ENCODE measurements around the gene PLEKHA7.

PLEKHA7 gene

GRCh38 chr11:16814410-16815046, 199.7 kb downstream of the PLEKHA7 start:
- in situ Hi-C loops (cut with MboI; ENCODE audit: low pct_unique_long_range_greater_than_20kb, low sequenced_read_pairs, unreplicated experiment): loop anchor here (10.0 kb wide), 1 partner anchor 250 kb away; no protein-coding TSS in a partner anchor
- DNase-seq (ENCODE audit: low spot score): no peak
- no peak for TF ChIP-seq CTCF (IDR thresholded peaks at IDR 0.05; ENCODE audit: extremely low read depth, insufficient read depth, missing control alignments)

- in situ Hi-C loops (cut with MboI; ENCODE audit: low pct_unique_long_range_greater_than_20kb, low sequenced_read_pairs, unreplicated experiment): loop anchor here (10.0 kb wide), 1 partner anchor 252 kb away; no protein-coding TSS in a partner anchor
Observed at GRCh38 chr11:16813126-16813525, 201.1 kb downstream of the PLEKHA7 start.

GRCh38 chr11:16812274-16812673, 201.9 kb downstream of the PLEKHA7 start:
- in situ Hi-C loops (cut with MboI; ENCODE audit: low pct_unique_long_range_greater_than_20kb, low sequenced_read_pairs, unreplicated experiment): loop anchor here (10.0 kb wide), 1 partner anchor 253 kb away; no protein-coding TSS in a partner anchor
- DNase-seq (ENCODE audit: low spot score): no peak
- no peak for TF ChIP-seq CTCF (IDR thresholded peaks at IDR 0.05; ENCODE audit: extremely low read depth, insufficient read depth, missing control alignments)

More at GRCh38 chr11:16813126-16813525, 201.1 kb downstream of the PLEKHA7 start:
- no peak for DNase-seq (ENCODE audit: low spot score)
- TF ChIP-seq CTCF (IDR thresholded peaks at IDR 0.05; ENCODE audit: extremely low read depth, insufficient read depth, missing control alignments): no peak

- no peak for DNase-seq (ENCODE audit: low spot score)
- in situ Hi-C loops (cut with MboI; ENCODE audit: low pct_unique_long_range_greater_than_20kb, low sequenced_read_pairs, unreplicated experiment): loop anchor here (10.0 kb wide), 1 partner anchor 253 kb away; no protein-coding TSS in a partner anchor
- TF ChIP-seq CTCF (IDR thresholded peaks at IDR 0.05; ENCODE audit: extremely low read depth, insufficient read depth, missing control alignments): no peak
Observed at GRCh38 chr11:16811136-16812020, 202.8 kb downstream of the PLEKHA7 start.

- DNase-seq (ENCODE audit: low spot score): no peak
- in situ Hi-C loops (cut with MboI; ENCODE audit: low pct_unique_long_range_greater_than_20kb, low sequenced_read_pairs, unreplicated experiment): loop anchor here (10.0 kb wide), 1 partner anchor 255 kb away; no protein-coding TSS in a partner anchor
- TF ChIP-seq CTCF (IDR thresholded peaks at IDR 0.05; ENCODE audit: extremely low read depth, insufficient read depth, missing control alignments): no peak
Observed at GRCh38 chr11:16809886-16810668, 204.1 kb downstream of the PLEKHA7 start.

GRCh38 chr11:16807306-16807705, 206.9 kb downstream of the PLEKHA7 start:
- DNase-seq (ENCODE audit: low spot score): no peak
- in situ Hi-C loops (cut with MboI; ENCODE audit: low pct_unique_long_range_greater_than_20kb, low sequenced_read_pairs, unreplicated experiment): no loop called here
- no peak for TF ChIP-seq CTCF (IDR thresholded peaks at IDR 0.05; ENCODE audit: extremely low read depth, insufficient read depth, missing control alignments)
